Activated naive CD4-positive, alpha-beta T cell (primary cell): Measurements from ENCODE around the gene SIRT7.

ENCODE experiments used
- DNase-seq, 4 experiments: peaks; one replicate each; lab custom pipeline; 2025; lab: John Stamatoyannopoulos, UW

SIRT7 gene, protein sequence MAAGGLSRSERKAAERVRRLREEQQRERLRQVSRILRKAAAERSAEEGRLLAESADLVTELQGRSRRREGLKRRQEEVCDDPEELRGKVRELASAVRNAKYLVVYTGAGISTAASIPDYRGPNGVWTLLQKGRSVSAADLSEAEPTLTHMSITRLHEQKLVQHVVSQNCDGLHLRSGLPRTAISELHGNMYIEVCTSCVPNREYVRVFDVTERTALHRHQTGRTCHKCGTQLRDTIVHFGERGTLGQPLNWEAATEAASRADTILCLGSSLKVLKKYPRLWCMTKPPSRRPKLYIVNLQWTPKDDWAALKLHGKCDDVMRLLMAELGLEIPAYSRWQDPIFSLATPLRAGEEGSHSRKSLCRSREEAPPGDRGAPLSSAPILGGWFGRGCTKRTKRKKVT

DNA sequence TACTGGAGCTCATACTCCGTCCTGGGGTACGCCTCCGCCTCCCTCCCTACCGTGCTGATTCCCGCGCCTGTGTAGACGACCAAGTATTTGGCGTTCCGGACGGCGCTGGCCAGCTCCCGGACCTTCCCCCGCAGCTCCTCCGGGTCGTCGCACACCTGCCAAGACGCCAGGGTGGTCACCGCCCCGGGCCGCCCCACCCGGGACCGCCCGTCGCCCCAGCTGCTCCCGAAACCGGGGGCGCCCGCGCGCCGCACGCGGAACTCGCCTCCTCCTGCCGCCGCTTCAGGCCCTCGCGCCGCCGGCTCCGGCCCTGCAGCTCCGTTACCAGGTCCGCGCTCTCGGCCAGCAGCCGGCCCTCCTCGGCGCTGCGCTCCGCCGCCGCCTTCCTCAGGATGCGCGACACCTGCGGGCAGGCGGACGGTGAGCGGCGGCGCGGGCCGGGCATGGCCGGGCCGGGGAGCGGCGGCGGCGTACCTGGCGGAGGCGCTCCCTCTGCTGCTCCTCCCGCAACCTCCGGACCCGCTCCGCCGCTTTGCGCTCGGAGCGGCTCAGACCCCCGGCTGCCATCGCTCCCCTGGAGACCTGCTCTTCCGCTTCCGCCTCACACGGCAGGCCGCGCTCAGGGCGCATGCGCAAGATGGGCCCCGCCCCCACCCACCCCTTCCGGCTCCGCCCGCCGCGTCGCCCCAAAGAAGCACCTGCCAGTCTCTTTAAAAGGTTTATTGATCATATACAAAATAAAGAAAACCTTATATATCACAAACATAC lies at the start of gene SIRT7:
TSS of gene SIRT7 (minus strand) at position 612 of the 768 bp plus-strand sequence. CDS start at position 567, 45 bp downstream.
- peak; percentile 69 to 89 (median 82) for DNase-seq

DNA sequence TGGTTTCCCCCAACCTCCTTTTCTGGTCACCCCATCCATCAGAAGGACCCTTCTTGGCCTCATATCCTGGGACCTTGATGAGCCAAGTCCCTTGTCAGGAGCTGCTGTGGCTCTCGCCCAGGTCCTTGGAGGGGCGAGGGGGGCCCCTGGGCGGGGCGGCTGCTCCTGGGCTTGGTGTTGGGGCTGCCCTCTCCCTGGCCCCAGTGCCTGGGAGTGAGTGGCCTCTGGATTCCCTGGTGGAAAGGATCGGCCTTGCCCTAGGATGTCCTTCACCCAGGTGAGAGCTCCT lies 49.2 kb upstream of the SIRT7 start:
- no peak for DNase-seq

DNA sequence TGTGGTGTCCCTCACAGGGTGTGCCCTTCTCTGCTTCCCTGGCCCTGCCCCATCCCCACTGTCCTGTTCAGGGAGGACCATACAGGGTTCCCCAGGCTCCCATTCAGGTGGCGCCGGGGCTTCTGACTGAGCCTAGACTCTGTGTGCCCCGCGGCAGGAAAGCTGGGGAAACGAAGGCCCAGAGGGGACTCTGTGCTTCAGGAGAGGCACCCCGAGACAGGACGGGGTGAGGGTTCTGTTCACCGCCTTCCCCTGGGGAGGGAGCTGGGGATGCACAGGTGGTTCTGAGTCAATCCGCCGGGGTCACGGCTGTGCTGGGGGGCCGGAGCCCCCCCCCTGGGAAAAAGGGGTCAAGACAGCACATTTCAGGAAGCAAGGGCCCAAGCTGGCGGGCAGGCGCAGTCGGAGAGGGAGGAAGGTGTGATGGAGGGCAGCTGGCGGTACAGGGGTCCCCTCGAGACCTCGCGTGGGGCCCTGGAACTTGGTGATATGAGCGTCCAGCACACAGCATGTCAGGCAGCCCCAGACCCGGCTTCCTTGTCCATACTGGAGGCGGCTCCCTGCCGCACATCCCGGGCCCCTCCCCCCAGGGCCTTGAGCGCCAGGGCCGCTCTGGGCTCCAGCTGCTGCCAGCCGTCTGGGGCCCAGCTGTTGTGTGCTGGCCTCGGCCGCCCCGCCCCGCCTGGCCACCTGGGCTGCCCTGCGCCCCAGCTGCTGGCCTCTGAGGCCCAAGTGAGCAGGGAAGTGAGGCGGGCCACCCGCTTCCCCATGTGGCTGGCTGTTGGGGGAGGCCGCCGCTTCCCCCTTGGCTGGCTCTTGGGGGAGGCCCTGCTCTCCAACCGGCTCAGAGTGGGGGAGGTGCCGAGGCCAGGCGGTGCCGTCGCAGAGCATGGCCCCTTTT lies 48.6 kb upstream of the SIRT7 start:
- no peak for DNase-seq

DNA sequence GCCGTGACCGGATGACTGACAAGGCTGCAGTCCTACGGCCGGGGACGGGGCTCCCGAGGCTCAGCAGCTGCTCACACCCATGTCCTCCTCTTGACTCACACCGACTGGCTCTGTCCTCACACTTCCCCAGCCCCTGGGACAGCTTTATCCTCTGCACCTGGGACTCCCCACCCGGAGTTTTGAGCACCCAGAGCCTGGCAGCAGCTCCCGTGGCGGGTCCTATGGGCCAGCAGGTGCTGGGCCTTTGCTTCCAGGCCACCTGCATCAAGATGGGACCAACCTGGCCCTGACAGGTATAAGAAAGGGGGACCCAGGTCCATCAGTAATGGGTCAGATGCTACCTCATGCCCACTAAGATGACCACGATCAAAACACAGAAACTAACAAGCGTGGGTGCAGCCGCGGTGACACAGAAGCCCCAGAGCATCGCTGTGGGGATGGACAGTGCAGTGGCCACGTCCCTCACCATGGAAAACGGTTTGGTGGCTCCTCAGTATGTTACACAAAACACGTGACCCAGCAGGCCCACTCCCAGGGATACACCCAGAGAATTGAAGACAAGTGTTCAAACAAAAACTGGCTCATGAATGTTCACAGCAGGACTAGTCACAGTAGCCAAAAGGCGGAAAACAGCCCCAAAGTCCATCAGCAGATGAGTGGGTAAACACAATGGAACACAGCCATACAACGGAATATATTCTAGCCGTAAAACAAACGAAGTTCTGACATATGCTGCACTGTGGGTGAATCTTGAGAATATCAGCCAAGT lies 46.3 kb upstream of the SIRT7 start:
- no peak for DNase-seq

DNA sequence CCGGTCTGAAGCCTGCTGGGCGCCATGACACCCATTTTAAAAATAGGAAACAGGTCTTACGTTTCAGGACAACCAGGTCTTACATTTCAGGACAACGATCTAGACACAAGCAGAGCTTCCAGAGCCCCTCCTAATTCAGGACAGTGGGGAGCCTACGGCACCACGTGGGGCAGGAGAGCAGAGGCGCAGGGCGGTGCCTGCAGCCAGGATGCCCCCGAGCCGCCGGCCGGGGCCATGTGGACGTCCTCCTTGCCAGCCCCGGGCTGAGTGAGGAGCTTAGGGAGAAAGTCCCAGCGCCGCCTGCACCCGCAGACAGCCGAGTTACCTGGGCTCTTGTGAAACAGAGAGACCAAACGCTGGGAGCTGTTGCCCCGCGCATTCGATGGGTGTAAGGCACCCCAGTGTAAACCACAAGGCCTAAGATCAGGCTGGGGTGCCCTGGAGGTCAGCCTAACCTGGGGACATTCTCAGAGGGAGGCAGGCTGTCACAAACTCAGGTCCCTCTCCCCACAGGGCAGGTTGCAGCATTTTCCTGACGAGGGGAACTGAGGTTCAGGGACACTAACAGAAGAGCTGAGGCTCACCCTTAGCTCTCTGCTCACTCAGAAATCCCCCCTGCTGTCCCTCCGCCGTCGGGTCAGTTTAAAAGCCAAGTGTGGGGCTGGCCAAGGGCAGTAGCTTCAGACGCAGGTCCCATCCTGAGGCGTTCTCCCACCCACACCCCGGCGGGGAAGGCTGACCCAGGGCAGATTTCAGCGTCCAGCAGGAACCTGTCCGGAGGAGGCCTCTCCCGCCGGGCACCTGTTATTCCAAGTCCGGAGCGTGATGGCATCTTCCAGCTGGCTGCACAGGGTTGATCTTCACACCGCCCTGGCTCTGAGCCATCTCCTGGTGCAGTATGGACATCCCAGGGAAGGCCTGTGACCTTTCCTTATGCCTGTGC lies 44.8 kb upstream of the SIRT7 start:
- DNase-seq = no peak

DNA sequence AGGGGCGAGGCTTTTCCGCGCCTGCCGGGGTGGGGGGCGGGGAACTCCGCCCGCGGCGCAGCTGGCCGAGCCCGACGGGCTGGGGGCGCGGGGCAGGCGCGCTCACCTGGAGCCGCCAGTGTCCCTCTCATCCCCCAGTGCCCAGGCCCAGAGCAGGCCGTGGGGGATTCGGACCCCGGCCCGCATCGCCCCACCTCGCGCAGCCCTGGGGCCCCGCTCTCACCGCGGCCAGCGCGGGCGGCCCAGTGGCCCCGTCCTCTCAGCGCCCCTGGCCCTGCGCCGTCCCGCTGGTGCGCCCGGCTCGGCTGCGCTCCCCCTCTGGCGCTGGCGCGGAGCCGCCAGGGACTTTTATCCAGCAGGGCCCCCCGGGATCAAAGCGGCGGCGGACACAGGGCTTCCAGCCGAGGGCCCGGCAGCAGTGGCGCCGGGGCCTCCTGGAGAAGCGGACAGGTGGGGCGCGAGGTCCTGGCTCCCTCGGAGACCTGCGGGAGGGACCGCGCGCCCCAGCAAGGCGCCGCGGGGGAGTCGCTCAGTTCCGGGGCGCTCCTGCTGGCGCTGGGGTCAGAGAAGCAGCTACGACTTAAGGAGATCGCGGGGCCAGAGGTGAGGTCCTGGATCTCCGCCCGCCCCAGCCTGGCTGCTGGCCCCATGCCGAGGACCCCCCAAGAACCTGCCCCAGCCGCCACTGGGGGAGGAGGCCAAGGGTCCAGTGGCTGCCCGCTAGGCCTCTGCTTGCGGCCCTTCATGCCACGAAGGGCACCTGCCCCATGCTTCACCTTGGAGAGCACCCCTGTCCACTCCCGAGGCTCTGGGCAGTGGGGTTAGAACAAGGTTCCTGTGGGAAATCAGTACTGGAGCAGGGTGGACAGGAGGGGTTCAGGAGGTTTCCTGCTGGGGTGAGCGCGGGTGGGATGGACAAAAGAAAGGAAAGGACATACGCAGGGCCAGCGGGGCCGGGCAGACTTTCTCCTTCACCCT lies 43.8 kb upstream of the SIRT7 start:
- no peak for DNase-seq

DNA sequence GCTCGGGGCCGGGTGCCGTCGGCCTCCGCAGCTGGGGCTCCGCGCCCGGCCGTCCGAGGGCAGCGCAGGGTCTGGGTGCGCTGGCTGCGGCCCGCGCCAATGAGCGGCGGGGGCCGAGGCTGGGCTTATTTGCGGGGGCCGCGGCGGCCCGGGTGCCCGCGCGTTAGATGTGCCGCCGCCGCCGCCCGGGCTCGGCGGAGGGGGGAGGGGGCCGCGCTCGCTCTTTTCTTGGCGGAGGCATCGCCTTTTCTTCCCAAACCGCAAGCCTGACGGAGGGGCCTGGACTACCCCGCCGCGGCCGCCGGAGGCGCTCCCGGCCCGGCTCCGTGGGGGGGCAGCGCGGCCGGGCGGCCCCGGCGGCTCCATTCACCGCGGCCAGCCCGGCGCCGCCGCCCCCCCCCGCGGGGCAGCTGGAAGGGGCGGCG lies 43.1 kb upstream of the SIRT7 start, which contains the start of gene NOTUM:
TSS of gene NOTUM (minus strand) at position 101 of the 425 bp plus-strand sequence. CDS start 278 bp downstream, outside the sequence.
- no peak for DNase-seq

DNA sequence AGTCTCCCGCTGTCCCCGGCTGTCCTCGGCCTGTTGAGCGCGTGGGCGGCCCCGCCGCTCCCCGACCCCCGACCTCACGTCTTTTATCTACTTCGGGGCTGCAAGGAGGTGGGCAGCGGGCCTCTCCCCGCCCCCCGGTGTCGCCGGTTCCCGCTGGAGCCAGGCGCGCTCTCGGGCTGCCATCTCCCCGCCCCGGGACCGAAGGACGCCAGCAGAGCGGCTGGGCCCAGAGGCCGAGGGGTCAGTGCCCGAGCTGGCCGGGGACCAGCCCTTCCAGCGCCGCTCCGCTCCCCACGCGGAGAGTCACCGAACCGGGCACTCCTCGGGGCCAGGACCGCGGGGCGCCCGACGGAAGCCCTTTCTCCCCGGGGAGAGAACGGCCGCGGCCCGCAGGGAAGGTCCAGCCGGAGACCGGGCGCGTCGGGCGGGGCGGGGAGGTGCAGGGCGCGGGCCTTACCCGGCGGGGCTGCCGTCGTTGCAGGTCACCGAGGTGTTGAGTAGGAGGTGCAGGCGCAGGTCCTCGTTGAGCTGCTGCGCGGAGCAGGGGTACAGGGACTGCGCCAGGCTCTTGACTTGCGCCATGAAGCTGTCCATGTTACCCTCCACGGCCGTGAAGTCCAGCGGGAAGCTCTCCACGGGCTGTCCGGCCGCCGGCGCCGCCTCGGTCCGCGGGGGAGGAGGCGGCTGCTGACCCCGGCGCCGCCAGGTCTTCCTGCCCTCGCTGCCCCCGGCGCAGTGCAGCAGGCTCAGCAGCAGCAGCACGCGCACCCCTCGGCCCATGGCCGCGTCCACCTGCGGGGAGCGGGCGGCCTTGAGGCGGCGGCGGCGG lies 42.4 kb upstream of the SIRT7 start:
- DNase-seq = no peak

DNA sequence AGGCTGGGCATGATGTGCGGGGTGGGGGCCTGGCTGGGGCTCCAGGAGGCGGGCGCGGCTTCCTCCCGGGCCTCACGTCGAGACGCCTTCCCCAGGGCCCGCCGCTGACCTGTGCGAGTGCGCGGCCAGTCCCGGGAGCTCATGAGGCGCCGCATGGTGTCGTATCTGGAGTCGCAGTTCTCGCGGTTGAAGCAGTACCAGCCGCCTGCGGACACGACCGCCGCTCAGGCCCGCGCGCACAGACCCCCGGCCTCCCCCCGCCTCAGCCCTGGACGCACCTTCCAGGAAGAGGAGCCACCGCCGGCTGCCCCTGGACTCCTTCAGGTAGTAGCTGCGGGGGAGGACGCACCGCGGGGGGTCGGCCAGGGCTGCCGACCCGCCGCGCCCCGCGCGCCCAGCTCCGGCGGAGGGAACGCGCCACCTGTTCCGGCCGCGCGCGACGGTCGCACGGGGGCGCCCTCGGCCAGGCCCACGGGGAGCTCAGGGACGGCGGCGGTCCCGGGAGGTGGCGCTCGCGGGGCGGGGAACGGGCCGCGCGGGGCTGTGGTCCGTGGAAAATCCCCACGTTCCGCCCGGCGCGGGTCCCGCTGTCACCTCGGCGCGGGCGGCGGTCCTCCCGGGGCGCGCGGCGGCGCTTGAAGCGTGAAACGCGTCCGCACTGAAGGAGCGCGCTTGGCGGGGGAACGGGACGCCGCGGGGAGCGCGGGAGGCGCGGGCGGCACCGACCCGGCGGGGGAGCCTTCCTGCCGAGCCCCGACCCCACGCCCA lies 41.6 kb upstream of the SIRT7 start:
- DNase-seq = peak; percentile 60 to 84 (median 64)

DNA sequence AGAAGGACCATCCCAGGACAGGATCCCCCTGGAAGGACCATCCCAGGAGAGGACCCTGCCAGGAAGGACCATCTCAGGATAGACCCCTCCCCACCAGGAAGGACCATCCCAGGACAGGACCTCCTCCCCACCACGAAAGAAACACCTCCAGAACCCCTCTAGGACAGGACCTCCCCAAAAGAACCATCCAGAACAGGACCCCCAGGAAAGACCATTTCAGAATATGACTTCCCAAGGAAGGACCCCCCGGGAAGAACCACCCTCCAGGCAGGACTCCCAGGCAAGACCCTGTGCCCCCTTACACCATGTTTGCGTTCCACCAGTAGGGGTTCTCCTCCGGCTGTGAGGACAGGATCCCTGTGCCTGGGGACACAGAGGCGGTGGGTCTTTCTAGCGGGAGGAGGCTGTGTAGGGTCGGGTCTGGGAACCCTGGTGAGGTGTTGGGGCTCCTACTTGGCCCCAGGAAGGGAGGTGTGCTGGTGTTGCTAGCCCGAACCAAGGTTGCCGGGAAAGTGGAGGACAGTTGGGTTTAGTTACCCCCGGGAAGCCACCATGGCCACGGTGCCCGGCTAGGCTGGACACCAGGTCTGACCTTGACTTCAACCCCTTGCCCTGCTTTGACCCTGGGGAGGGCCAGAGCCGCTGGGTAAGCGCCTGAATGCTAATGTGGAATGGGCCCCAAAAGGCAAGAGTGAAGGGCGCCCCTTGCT lies 40.8 kb upstream of the SIRT7 start:
- DNase-seq = no peak

DNA sequence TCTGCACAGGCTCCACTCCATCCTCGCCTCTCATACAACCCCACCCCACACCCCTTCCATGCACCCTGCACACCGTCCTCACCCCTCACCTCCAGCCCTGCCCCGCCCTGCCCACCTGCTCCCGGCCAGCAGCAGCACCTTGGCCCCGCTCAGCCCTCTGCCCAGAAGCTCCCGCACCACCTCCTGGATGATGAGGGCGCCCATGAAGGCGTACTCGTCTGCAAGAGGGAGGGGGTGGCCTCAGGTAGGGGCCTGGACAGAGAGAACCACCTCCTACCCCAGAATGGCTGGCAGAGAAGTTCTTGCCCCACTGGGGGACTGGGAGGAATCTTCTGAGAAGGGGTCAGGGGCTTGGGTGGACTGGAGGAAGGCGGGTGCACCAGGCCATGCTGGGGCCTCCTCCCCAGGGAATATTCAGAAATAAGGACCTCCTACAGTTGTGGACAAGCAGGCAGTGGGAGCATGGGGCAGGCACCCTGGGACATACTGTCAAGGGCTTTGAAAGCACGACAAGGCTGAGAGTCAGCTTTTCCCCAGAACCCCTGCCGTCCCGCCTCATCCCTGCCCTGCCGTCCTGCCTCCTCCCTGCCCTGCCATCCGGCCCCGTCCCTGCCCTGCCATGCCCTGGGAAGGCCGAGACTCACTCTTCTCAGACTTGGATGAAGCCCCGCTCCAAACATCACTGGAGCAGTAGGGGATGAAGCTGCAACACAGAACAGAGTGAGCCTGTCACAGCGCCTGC lies 39.9 kb upstream of the SIRT7 start:
- DNase-seq = no peak

DNA sequence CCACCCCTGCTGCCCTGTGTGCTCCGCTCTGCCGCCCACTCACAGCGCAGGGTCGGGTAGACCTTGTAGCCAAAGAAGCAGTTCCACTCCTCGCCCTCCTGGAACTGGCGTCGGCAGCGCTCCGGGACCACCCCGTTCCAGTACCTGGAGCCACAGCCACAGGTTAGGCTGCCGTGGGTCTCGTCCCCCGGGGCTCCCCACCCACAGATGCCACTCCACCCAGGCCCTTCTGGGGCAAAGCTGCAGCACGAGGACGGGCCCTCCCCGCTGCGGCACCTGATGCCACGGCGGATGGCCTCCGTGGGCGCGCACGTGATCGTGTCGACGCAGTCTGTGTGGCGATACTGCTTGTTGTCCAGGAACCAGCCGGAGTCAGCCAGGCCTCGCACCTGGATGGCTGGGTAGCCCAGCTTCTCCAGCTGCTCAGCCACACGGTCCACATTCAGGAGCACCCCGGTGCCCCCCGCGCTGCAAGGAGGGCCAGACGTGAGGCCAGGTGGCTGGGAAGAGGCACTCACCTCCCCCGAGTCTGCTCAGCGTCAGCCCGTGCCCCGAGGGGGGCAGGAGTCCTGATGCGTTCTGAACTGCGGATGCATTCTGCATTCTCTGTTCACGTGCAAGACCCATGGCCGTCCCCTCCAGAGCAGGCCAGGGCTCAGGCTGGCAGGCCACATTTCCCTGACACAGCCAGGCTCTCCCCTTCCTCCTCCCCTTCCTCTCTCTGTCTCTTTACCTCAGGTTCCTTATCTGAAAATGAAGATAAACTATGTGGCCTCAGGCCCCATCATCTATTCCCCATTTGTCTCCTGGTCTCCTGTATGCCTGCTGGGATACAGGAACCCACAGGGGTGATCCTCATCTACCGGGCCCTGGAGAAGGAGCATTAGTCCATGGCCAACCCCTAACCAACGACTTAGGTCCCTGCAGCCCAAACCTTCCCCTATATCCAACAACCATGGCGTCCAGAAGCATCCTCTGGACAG lies 38.9 kb upstream of the SIRT7 start:
- no peak for DNase-seq

DNA sequence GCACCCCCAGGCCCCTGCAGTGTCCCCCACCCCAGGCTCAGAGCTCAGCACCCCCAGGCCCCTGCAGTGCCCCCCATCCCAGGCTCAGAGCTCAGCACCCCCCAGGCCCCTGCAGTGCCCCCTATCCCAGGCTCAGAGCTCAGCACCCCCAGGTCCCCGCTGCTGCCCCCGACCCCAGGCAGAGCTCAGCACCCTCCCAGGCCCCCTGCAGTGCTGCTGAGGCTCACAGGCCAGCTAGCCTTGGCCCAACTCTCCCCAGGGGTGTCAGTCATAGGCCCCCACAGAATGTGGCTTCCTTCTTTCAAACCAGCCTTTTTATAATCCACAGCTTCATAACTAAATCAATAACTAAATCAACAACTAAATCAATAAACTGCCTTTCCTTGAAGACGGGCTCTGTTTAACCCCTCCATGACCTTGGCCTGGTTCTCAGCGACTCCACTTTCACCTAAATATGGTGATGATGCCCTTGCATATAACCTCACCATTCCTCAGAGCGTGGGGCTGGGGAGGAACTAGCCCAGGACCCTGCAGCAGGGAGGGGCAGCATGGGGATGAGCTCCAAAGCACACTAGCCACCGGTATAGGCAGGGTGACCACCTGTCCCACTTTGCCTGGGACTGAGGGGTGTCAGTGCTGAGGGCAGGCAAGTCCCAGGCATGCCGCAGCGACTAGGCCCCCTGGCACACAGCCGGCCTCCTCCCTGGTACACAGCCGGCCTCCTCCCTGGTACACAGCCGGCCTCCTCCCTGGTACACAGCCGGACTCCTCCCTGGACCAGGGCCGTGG lies 38.0 kb upstream of the SIRT7 start:
- DNase-seq = no peak

DNA sequence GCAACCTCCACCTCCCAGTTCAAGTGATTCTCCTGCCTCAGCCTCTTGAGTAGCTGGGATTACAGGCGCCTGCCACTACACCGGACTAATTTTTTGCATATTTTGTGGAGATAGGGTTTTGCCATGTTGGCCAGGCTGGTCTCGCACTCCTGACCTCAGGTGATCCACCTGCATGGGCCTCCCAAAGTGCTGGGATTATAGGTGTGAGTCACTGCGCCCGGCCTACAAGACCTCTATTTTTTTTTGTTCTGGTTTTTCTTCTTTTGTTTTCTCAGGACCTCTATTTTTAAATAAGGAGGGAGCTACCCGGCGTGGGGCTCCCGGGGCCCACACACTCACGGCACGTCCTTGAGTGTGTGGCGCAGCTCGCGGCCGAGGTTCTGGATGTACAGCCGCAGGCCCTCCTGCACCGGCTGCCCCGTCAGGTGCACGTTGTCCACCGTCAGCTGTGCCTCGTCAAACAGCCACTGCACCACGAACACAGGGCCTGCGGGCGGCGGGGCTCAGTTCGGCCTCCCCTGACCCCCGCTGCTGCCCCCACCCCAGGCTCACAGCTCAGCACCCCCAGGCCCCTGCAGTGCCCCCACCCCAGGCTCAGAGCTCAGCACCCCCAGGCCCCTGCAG lies 37.2 kb upstream of the SIRT7 start:
- DNase-seq = no peak
